ENCODE data around the gene COG6.

- TF ChIP-seq IRF3 (IDR thresholded peaks at IDR 0.05; ENCODE audit: low read depth, low read length) (no peak), CHD2 (IDR thresholded peaks at IDR 0.05; ENCODE audit: low read length, partially characterized antibody) (no peak), USF2 (IDR thresholded peaks at IDR 0.05; ENCODE audit: borderline replicate concordance, low read depth, low read length) (no peak), POLR2AphosphoS5 (IDR thresholded peaks at IDR 0.05; ENCODE audit: low read depth, low read length) (no peak), NRF1 (IDR thresholded peaks at IDR 0.05; ENCODE audit: low read depth, low read length) (no peak), REST (IDR thresholded peaks at IDR 0.05; ENCODE audit: low read depth, low read length) (no peak), RFX5 (IDR thresholded peaks at IDR 0.05; ENCODE audit: low read length) (no peak), EP300 (IDR thresholded peaks at IDR 0.05; ENCODE audit: borderline replicate concordance in 1 of 2, low read depth in 1 of 2, low read length in 1 of 2) (no peak), JUND (IDR thresholded peaks at IDR 0.05) (no peak), MXI1 (IDR thresholded peaks at IDR 0.05; ENCODE audit: low read depth, low read length) (no peak)
- TF ChIP-seq, protein P1, sequence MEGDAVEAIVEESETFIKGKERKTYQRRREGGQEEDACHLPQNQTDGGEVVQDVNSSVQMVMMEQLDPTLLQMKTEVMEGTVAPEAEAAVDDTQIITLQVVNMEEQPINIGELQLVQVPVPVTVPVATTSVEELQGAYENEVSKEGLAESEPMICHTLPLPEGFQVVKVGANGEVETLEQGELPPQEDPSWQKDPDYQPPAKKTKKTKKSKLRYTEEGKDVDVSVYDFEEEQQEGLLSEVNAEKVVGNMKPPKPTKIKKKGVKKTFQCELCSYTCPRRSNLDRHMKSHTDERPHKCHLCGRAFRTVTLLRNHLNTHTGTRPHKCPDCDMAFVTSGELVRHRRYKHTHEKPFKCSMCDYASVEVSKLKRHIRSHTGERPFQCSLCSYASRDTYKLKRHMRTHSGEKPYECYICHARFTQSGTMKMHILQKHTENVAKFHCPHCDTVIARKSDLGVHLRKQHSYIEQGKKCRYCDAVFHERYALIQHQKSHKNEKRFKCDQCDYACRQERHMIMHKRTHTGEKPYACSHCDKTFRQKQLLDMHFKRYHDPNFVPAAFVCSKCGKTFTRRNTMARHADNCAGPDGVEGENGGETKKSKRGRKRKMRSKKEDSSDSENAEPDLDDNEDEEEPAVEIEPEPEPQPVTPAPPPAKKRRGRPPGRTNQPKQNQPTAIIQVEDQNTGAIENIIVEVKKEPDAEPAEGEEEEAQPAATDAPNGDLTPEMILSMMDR (IDR thresholded peaks at IDR 0.05): no peak
- TF ChIP-seq, protein P2, sequence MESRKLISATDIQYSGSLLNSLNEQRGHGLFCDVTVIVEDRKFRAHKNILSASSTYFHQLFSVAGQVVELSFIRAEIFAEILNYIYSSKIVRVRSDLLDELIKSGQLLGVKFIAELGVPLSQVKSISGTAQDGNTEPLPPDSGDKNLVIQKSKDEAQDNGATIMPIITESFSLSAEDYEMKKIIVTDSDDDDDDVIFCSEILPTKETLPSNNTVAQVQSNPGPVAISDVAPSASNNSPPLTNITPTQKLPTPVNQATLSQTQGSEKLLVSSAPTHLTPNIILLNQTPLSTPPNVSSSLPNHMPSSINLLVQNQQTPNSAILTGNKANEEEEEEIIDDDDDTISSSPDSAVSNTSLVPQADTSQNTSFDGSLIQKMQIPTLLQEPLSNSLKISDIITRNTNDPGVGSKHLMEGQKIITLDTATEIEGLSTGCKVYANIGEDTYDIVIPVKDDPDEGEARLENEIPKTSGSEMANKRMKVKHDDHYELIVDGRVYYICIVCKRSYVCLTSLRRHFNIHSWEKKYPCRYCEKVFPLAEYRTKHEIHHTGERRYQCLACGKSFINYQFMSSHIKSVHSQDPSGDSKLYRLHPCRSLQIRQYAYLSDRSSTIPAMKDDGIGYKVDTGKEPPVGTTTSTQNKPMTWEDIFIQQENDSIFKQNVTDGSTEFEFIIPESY (IDR thresholded peaks at IDR 0.05; ENCODE audit: borderline replicate concordance, low read depth): no peak
These were observed 85.3 kb downstream of the COG6 start for GRCh38 chr13:39740761-39741160.
